ENCODE results near the gene STC2.
"Not testable (repeated sequence)": the region's sequence is repeated elsewhere in the genome, so short reads cannot be mapped to it uniquely, and the experiment has no call there.

Gene STC2, protein sequence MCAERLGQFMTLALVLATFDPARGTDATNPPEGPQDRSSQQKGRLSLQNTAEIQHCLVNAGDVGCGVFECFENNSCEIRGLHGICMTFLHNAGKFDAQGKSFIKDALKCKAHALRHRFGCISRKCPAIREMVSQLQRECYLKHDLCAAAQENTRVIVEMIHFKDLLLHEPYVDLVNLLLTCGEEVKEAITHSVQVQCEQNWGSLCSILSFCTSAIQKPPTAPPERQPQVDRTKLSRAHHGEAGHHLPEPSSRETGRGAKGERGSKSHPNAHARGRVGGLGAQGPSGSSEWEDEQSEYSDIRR

DNA sequence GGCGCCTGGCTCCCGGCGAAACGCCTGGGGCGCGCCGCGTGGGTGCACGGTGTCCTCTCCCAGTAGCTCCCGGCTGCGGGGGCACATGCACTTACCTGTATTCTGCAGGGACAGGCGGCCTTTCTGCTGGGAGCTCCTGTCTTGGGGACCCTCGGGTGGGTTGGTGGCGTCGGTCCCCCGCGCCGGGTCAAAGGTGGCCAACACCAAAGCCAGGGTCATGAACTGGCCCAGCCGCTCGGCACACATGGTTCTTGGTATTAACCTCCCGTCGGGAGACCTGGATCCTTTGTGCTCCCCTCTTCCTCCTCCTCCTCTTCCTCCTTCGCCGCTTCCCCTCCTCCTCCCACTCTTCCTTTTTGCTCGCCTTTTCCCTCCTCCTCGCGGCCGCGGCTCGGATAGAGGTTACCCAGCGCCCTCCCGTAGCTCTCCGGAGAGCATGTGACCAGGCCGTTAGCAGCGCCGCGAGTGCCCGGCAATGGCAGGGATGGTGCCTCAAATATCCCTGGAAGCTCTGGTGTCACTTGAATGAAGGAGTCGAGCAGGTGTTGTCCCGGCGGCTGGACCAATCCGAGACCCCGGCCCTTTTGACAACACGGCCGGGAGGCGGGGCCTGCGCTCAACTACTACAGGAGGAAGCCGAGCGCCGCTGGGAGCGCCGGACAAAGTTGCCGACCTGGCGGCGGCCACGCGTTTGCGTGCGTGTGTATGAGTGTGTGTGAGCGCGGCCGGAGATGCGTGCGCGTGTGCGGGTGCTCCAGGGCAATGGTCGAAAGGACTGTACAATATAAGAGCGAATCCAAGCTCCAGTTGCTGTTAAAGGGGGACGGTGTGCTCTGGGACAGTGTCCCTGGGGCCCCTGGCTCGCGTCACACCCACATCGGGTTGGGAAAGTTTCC is at the start of gene STC2:
Gene STC2 (minus strand): TSS at position 467 of the 896 bp plus-strand sequence. CDS start 221 bp downstream, at position 246.
- DNase-seq, result no peak

DNA sequence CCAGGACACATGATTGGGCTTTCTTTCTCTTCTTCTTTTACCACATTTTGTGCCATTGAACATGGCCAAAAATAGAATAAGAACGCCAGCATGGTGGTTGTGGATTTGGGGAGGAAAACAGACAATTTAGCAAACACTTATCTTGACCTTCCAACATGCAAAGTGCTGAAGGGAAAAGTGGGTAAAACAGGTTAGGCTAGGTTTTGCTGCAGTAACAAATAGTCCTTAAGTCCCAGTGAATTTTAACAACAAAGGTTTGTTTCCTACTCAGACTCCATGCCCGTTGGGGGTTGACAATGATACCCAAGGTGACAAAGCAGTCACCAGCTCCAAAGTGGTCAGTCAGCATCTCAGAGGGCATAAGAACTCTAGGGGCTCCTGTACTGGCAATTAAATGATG is 43.2 kb upstream of the STC2 start:
- no peak for DNase-seq

DNA sequence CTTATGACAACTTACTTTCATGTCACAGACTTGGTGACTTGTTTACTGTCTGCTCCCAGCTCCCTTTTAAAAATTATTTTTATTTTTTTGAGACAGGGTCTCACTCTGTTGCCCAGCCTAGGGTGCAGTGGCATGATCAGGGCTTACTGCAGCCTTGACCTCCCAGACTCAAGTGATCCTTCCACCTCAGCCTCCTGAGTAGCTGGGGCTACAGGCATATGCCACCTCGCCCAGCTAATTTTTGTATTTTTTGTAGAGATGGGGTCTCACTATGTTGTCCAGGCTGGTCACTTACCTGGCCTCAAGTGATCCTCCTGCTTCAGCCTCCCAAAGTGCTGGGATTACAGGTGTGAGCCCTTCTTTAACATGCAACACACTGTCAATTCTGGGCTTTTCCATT is 35.2 kb upstream of the STC2 start:
- not testable (repeated sequence) for DNase-seq

DNA sequence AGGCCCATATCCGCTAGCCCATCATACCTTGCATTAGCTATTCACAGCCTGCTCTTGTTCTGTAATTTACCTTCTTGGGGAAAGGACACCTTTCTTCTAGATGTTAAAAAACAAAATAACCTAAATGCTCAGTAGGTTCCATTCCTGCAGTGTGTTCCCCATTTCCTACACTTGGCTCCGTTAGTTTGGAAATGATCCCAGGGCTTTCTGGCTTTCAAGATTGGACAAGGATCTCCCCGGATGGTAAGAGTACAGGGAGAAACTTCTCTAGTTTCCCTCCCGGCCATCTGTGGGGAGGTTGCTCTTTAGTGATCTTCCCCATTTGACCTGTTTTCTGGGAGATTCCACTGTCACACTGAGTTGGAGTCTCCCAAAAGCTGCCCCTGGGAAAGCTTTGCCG is 27.3 kb upstream of the STC2 start:
- DNase-seq, result no peak

DNA sequence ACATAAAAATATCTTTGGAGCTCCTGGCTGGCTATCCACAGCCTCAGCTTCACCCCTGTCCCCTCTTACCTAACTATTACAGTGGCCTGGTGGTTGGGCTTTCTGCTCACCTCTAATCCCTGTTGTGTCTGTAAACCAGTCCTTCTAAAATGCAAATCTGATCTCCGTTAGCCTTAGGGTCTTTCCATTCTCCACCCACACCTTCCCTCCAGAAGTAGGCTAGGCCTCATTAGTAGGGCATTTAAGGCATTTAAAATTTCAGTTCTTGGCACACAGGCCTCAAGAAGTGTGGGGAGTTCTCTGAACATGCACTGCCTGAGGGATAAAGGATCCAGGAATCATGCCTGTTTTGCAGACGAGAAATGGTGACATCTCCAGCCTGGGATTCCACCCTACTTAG is 26.4 kb upstream of the STC2 start:
- no peak for DNase-seq

DNA sequence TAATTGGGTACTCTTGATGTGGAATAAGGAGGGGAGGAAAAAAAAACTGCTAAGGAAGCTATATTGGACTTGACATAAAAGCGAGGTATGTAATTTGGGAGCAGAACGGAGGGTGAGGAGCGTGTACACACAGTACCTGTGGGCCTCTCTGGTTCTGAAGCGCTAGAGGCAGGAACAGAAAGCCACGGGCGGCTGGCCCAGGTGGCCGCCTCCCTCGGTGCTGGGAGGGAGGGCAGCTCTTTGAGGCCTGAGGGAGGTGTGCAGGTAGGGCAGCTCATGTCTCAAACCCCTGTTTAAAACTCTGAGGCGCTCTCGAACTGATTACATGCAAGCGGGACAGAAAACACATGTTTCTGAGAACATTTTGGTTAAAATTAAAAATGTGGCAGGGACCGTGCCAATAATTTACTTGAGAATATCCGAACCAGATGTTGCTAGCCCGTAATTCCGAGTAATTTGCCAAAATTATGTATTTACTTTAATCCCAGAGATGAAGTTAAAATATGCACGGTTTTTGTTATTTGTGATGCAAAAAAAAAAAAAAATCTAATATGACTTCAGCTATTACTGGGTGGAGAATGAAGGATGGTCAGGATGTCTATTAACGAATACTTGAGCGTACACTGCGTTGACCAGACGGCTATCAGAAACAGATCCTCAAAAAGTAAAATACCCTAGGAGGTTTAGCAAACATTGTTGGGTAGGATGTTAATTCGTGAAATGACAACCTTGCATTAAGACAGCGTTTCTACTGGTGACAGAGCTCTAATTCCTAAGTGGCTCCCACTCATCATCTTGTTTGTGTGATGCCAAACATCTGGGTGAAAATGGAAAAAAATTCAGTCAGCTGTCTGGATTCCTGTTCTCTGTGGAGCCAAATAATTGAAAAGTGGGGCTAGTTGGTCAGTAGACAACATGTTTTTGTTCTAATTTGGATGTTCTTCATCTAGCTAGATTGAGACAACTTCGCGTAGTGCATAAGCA is 24.4 kb upstream of the STC2 start:
- no peak for DNase-seq

DNA sequence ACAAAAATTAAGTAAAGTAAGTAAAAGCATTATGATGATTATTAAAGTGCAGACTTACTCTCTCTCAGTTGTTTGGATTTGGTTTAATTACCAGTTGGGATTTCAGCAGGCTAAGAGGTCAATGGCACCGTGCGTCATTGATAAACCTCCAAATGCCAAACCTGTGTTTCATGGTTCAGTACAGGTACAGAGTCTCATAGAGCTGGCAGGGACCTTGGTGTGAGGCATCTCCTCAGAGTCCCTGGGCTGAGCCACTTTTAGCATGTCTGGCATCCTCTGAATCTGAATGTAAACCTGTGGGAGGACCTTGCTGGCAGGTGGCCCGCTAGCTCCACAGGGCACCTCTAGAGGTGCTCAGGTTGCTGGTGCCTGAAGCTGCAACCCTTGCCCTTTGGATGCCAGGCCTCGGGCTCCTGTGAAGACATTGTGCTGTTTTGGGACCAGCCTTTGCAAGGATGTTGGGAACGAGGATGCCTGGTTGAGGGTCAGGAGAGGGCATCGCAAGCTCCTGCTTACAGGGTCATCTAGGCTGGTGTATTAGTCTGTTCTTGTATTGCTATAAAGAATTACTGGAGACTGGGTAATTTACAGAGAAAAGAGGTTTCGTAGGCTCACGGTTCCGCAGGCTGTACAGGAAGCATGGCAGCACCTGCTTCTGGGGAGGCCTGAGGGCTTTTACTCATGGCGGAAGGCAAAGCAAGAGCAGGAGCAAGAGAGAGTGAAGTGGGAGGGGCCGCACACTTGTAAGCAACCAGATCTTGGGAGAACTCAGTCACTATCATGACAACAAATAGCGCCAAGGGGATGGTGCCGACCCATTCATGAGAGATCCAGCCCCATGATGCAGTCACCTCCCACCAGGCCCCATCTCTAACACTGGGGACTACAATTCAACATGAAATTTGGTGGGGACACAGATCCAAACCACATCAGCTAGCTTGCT is 14.9 kb upstream of the STC2 start:
- no peak for DNase-seq

DNA sequence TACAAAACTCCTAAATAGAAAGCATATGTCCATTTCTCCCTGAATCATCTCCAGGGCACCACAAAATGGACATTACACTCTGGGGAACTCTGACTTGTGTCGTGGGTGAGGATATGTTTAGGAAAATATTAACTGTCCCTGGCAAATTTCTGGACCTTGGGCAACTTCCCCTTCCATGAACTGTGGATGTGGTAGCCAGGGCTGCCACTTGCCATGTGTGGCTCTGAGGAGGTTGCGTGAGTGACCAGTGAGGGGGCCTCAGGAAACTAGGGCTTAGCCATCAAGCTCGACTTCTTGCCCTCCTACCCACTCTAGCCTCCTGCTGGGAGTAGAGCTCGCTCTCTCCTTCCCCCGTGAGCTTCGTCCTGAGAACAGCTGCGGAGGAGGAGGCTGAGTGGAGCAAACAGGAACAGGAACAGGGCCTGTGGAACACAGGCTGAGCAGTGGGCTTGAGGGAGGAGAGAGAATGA is 13.8 kb upstream of the STC2 start:
- no peak for DNase-seq

DNA sequence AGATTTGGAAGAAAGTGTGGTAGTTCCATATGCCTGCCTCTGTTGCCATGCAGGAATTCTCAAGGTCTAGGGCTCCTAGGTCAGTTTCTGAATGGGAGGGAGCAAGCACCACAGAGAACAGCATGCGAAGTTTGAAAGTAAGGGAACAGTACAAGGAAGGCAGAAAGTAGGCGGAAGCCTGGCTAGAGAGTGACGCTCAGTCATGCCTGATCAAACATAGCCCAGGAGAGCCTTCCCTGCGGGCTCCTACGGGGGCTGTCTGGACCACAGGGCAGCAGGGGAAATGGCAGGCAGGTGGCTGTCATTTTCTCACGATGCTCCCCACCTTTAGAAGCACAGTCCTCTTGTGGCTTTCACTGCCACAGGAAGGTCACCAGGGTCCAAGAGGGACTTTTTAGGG is 12.8 kb upstream of the STC2 start:
- DNase-seq, result no peak

DNA sequence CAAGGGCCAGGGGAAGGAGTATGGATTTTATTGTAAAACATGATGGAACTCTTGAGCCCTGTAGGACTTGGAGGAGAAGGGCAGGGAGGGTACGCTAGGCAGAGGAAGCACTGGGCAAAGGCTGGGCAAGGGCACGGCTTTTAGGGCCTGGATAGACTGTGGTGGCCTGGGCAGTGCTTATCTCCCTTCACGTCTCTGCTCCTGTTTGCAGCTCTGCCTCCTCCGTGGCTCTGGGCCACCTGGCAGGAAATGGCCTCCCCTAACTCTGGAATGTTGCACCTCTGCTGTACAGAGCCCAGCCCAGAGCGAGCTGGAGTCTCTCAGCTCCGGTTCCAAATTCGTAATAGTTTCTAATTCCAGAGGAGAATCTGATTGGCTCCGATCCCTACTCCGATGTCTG is 12.2 kb upstream of the STC2 start:
- DNase-seq, result no peak

DNA sequence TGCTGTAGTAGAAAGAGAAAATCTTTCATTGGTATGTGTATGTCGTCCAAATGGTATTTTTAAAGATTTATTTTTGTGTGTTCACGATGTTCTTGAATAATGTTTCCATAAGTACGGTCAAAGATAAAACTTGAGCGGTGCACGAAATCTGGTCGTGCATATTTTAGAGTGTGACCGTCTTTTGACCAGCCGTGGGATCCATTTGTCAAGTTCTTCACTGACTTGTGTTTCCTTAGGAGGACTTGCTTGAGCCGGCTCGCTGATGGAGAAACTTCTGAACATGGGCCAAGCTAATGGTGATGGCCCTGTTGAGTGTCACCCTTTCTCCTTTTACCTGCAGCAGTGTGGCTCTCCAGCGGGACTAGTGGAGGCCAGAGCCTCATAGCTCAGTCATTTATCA is 11.1 kb upstream of the STC2 start:
- DNase-seq, result no peak

DNA sequence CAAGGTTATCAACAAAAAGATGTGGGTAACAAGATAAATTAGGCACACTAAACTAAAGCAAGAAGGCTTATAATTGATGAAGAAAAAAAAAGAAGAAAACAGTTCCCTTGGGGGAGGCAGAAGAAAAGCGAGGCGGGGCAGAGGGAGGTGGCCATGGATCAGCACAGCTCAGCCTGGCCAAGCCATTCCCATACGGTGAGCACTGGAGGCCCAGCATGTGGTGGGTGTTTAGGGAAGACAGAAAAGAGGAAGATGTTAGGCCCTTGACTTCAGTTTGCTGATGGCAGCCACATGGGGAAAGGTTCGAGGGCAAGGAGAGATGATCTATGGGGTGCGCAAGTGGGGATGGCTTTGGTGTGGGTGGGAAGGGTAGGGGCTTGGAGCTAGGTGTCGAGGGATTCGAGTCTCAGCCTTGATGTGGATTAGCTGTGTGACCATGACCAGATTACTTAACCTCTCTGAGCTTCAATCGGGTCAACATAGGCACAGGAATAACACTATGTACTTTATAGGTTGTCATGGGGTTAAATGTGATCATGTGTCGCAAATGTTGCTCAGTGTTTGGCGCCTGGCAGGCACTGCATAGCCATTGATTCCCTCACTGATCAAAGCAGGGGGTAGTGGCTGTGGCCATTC is 10.3 kb upstream of the STC2 start:
- DNase-seq, result no peak

DNA sequence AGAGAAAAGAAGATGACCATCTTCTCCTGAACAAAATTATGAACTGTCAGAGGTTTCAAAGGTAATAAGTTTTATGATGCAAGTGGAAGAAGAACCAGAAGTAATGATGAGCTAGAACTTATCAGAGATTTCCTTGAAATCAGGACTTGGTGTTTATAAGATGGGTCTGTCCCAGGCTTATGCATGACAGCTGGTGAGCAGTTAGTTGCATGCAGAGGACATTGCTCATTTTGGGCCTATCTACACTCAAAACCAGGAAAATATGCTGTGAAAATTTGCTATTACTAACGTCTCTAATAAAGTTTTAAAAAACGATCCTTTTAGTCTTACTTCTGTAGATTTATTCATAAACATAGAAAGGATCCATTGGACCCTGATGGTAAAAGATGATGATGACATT is 6.6 kb upstream of the STC2 start:
- DNase-seq, result no peak

DNA sequence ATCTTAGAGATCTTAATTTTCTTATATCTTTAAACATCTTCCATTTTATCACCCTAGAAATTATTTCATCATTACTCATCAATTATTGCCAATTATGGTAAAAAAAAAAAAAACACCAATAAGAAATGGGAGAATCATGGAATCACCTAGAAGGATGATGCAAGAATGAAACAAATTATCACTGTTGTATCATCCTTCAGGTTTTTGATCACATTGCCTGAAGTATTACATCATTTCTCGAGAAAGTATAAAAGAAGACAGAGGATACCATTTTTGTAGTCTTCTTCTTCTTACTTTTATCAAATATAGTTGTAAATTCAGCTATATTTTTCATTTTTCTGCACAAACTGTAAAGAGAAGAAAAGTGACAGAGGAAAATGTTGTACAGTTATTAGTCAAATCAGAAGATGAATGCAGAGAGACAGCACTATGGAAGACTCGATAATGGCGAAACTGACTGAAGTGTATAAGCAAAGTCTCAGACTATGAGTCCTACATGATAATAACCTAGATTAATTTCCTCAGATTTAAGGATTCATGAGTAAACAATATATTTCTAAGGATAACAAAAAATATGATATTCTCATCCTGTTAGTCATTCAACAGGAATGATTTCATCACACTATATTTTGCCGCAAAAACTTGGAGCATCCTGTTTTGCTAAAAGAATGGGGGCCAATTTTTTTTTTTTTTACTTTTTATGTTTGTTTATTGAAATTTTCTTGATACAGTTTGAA is 5.9 kb upstream of the STC2 start:
- DNase-seq, result no peak

DNA sequence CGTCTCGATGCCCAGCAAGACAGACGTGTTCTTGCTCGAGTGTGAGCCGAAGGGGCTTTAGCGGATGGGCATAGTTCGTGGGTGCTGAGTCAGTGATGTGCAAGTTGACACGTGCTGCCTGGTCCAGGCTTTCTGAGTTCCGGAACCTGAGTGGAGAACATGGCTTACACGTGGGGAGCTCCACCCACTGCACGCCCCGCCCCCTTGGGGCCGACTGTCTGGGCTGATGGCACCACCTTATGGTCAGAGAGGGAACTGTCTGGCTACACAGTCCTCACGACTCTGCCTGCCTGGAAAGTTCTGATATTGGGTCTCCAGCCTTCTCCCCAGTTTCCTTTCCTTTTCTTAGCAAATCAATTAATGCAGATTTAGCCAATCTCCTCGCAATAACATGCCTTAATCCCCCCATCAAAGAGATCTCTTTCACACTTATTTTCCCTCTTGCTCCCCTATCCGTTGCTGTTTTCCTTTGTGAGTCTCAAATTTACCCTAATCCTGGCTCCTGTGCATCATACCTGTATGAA is 3.8 kb upstream of the STC2 start:
- peak; percentile 12 to 51 (median 38) for DNase-seq

DNA sequence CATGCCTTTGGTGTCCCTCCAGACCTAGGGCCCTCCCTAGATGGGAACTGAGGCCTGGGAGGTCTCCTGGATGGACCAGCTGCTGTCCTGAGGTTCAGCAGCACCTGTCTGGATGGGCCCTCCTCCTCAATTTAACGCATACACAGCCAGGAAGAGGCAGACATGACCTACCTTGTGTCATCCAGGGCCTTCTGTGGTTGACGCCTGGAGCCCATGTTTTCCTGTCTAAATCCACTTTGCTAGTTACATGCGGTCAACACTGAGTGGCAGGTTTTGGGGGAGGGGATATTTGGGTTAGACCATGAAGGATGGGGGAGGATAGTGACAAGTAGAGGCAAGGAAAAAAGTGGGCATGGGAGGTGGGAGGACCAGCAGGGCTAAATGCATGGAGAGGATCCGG is 3.1 kb upstream of the STC2 start:
- no peak for DNase-seq

DNA sequence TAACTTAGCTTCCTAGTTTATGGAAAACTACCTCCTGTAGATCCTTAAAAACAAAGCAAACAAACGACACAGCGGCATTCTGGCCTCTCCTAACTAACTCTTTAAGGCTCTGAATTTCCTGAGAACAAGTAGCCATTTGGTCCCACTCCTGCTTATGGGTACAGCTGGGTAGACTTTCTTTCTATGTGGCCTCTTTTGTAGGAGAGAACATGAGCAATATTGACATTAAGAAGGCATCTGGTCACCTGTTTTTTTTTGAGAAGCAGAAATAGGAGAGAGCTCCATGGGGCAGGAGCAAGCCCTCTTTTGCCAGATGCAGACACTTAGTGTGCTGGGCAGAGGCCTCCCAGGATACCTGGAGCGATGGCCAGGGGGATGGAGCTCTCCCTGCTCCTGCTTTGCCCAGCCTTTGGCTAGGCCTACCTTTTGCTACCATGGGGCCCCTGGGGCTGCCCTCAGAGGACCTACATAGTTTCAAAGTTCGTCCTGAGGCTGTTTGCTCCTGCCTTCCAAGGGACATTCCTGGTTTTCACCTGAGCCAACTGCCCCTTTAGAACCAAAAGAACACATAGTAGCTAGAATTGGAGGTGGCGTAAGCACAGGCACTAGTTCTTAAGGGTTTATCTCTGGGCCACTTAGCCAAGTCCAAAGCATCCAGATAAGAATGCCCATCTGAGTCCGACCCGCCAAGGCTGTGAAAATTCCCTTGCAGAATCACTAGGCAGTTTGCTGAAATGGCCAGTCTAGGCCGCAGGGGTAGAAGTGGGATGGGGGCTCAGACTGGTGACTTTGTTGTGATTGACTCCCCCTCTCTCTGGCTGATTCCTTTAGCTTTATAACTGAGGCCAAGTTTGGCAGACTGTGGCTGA is 2.4 kb upstream of the STC2 start:
- DNase-seq, result no peak

DNA sequence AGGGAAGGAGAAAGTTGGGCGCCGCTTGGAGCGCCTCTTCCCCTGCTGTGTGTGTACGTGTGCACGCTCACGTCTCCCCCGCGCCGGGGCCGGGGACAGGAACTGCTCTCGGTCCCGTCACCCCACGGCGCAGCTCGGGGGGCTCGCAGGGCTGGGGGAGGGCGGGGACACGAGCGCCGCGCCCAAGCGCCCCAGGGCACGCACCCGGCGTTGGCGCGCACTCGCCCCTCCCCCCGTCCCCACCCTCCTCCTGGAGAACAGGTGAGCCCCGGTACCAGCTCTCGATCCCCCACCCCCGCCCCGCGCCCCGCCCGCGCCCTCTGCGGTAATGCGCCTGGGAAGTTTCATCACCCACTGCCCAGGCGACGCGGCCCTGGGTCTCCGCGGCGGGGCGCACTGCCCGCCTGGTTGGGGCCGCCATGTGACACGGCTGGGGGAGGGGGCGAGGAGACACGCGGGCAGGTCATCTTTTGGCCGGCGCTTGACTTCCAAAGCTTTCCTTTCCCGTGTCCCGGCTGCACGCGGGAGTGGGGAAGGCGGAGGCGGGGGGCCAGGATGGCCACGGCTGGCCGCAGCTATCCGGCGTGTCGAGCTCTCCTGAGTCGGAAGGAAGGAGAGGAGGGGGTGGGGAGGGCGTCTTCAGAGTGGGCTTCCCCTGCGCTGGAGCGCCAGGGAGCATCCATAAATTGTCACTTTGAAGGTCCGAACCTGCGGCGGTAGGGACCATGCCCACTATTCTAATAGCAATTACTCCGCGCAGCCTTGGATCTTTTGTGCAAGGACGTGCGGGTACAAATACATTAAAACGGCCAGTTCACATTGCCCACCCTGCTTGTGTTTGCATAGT is 1.5 kb upstream of the STC2 start:
- no peak for DNase-seq

Measured in activated naive CD4-positive, alpha-beta T cell (primary cell).